Nephron (organoid): ENCODE measurements around the gene CFAP61.

ENCODE experiments used
- H3K27ac Mint-ChIP-seq, 3 experiments: 2 replicates each; pipeline ENCODE4 v1.8.0; 2020; ENCODE audit warnings: mixed read lengths in 3 of 3, mild to moderate bottlenecking in 2 of 3, moderate library complexity in 1 of 3
- H3K27me3 Mint-ChIP-seq: 2 replicates; pipeline ENCODE4 v1.8.0; 2021; ENCODE audit warnings: low read depth, mild to moderate bottlenecking, moderate library complexity, mixed read lengths
- H3K36me3 Mint-ChIP-seq: 2 replicates; pipeline ENCODE4 v1.8.0; 2020; ENCODE audit warnings: low read depth, mixed read lengths
- H3K4me1 Mint-ChIP-seq: 2 replicates; pipeline ENCODE4 v1.8.0; 2020; ENCODE audit warnings: mixed read lengths
- H3K4me3 Mint-ChIP-seq, 3 experiments: 2 replicates each; pipeline ENCODE4 v1.8.0; 2020; ENCODE audit warnings: mild to moderate bottlenecking in 3 of 3, mixed read lengths in 3 of 3, moderate library complexity in 2 of 3
- H3K9me3 Mint-ChIP-seq: 2 replicates; pipeline ENCODE4 v1.8.0; 2020; ENCODE audit warnings: mixed read lengths
- TF ChIP-seq, protein P1 (sequence below), 3 experiments: fragments of 200-600 bp; sonication (generic); IDR thresholded peaks; one replicate each; pipeline ENCODE4 v1.5.0; 2021; ENCODE audit warnings: antibody characterized with exemption in 3 of 3; ENCODE audit not compliant: unreplicated experiment in 3 of 3

The CFAP61 gene

DNA sequence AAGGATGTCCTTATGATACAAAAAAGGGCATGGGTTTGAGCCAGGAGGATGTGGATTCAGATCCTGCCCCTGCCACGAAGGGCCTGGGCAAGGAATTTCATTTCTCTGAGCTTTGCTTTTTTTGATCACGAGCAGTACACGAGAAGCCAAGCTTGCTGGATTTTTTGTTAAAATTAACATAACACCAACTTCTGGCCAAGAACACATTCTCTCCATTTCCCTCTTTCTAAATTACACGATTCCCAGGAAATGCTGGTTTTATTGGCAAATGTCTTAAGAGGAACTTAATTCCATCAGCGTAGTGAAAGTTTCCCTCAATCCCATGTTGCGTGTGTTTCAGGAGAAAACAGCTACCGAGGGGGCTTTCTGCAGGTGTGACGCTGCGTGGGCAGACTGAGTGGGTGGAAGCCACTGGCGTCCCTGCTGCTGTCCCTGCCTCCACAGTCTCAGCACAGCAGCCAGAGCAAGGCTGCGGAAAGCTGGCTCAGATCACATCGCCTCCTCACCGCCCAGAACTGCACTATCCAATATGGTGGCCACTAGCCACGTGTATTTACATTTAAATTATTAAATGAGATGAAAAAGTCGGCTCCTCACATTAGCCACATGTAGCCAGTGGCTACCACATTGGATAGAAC lies 194.8 kb downstream of the CFAP61 start:
- TF ChIP-seq, protein P1, sequence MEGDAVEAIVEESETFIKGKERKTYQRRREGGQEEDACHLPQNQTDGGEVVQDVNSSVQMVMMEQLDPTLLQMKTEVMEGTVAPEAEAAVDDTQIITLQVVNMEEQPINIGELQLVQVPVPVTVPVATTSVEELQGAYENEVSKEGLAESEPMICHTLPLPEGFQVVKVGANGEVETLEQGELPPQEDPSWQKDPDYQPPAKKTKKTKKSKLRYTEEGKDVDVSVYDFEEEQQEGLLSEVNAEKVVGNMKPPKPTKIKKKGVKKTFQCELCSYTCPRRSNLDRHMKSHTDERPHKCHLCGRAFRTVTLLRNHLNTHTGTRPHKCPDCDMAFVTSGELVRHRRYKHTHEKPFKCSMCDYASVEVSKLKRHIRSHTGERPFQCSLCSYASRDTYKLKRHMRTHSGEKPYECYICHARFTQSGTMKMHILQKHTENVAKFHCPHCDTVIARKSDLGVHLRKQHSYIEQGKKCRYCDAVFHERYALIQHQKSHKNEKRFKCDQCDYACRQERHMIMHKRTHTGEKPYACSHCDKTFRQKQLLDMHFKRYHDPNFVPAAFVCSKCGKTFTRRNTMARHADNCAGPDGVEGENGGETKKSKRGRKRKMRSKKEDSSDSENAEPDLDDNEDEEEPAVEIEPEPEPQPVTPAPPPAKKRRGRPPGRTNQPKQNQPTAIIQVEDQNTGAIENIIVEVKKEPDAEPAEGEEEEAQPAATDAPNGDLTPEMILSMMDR (IDR thresholded peaks at IDR 0.05; ENCODE audit: unreplicated experiment in 3 of 3), result no peak
- no peaks in the 10 kb centered on the region for H3K36me3 Mint-ChIP-seq
- H3K4me3 Mint-ChIP-seq, result no peak overlapping the region
- H3K27me3 Mint-ChIP-seq, result peaks cover 11% of the 10 kb centered on the region
- H3K4me1 Mint-ChIP-seq, result peaks cover 16% of the 10 kb centered on the region
- no peak overlapping the region for H3K27ac Mint-ChIP-seq
- peaks cover 16% of the 10 kb centered on the region for H3K9me3 Mint-ChIP-seq

DNA sequence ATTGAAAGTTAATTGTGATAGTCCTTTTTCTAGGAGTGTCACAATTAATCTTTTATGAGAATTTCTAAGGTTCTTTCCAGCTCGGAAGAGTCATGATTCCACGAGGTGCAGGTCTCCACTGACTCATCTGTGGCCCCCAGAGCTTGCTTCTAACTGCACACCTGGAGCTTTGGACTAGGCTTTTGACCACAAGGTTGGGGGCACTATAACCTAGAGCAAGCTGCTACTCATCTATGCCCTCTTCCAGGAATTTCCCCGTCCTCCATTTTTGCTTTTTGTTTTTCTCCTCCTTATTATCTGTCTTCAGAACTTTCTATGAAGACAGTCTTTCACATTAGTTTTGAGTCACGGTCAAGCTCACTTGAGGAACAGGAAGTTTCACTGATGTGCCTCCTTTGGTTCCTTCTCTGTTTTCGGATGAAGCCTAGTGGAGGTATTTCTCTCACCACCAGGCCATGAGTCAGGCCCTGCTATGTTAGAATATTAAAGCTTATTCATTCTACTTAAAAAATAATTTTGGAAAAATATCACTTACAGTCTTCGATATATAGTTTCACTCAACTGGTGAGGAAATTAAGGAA lies 196.4 kb downstream of the CFAP61 start:
- H3K27ac Mint-ChIP-seq, result no peak overlapping the region

DNA sequence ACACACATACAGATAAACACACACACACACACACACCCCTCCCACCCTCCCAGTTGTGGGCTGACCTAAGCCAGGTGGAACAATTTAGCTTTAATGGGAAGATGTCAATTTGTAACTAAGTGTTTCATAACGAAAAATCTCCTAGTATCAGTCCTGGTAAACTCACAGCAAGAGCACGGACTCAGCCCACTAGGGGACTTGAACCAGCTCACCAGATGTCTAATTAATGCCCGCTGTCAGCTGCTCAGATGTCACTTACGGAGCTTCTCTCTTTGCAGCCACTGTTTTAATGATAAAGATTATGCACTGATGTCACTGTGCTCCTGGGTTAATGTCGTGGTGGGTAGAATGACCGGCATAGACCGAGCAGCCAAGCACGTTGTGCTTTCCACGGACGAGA lies 199.0 kb downstream of the CFAP61 start:
- Mint-ChIP-seq H3K4me1 (peaks cover 20% of the 10 kb centered on the region), H3K36me3 (no peaks in the 10 kb centered on the region), H3K9me3 (peaks cover 2% of the 10 kb centered on the region), H3K4me3 (peak overlapping the region in 1 of 3 experiments; percentile 10), H3K27me3 (peaks cover 18% of the 10 kb centered on the region), H3K27ac (peak overlapping the region in 2 of 3 experiments; percentile 62 to 71)
- TF ChIP-seq, protein P1 (IDR thresholded peaks at IDR 0.05; ENCODE audit: unreplicated experiment in 3 of 3), result no peak

More for the DNA sequence above, 196.4 kb downstream of the CFAP61 start:
- Mint-ChIP-seq H3K36me3 (no peaks in the 10 kb centered on the region), H3K4me3 (no peak overlapping the region), H3K4me1 (peaks cover 20% of the 10 kb centered on the region), H3K27me3 (peaks cover 11% of the 10 kb centered on the region), H3K9me3 (peaks cover 11% of the 10 kb centered on the region)
- TF ChIP-seq, protein P1 (IDR thresholded peaks at IDR 0.05; ENCODE audit: unreplicated experiment in 3 of 3), result no peak

DNA sequence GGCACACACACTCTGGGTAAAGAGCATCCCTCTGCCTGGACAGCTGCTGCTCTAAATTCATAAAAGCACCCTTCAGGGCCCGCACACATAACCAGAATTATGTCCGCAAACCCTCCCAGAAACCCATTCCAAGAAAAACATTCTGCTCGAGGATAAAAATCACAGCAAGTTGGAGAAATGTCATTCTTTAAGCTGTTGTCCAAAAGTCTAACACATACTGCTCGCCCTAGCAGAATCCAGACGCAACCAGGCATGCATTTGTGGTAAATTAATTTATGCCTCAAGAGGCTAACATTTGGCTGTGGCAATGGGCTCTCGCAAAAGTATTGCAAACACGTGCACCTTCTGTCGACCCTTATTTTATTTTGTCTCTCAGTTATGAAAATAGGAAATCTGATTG lies 199.5 kb downstream of the CFAP61 start:
- Mint-ChIP-seq H3K4me1 (peaks cover 20% of the 10 kb centered on the region), H3K9me3 (peaks cover 2% of the 10 kb centered on the region), H3K27me3 (peaks cover 18% of the 10 kb centered on the region), H3K4me3 (no peak overlapping the region), H3K36me3 (no peaks in the 10 kb centered on the region), H3K27ac (peak overlapping the region in 2 of 3 experiments; percentile 62 to 71)
- TF ChIP-seq, protein P1 (IDR thresholded peaks at IDR 0.05; ENCODE audit: unreplicated experiment in 3 of 3), result no peak

DNA sequence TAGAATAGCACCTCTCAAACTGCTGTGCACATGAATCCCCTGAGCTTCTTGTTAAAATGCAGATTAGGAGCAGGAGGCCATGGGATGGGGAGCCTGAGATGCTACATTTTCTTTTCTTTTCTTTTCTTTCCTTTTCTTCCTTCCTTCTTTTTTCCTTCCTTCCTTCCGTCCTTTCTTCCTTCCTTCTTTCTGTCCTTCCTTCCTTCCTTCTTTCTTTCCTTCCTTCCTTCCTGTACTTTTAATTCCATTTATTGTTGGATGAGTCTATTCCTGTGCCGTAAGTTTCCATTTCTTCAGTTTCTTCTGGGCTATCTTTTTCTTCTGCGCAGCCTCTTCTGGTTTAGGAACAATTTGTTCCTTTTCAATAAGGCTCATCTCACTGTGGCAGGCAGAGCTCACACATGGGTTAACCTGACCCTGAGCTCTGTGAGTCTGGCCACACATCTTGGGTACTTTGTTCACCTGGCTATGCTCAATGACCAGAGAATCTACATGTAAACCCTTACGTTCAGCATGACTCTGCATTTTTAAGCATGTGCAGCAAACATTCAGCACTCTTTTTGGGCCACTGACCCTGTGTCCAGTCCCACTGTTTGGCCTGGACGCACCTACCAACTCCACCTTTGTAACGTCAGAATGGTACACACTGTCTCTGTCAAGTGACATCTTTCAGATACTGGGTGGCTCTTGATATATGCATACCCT lies 200.9 kb downstream of the CFAP61 start:
- no peak overlapping the region for H3K27ac Mint-ChIP-seq
- H3K4me3 Mint-ChIP-seq, result no peak overlapping the region
- TF ChIP-seq, protein P1 (IDR thresholded peaks at IDR 0.05; ENCODE audit: unreplicated experiment in 3 of 3), result no peak
- peaks cover 21% of the 10 kb centered on the region for H3K27me3 Mint-ChIP-seq
- peaks cover 2% of the 10 kb centered on the region for H3K9me3 Mint-ChIP-seq
- H3K36me3 Mint-ChIP-seq, result no peaks in the 10 kb centered on the region
- peaks cover 20% of the 10 kb centered on the region for H3K4me1 Mint-ChIP-seq
